Neuronal stem cell (in vitro differentiated cells): ENCODE measurements around the gene EEA1.
A peak's percentile ranks its signal among the peaks of the same experiment; 100 is the strongest.

Experiments used
- DNase-seq: peaks from one replicate; pipeline ENCODE4 v3.0.0-alpha.2; 2013; ENCODE audit warnings: low spot score
- H2AFZ ChIP-seq: one replicate; pipeline ENCODE4 v1.6.1; 2013; ENCODE audit warnings: mild to moderate bottlenecking, low read length, inconsistent platforms
- H2AK5ac ChIP-seq: 2 replicates; pipeline ENCODE4 v1.6.1; 2013; ENCODE audit warnings: low read depth, mild to moderate bottlenecking, inconsistent platforms, low read length, moderate library complexity, mixed read lengths
- H2BK120ac ChIP-seq: 2 replicates; pipeline ENCODE4 v1.6.1; 2013; ENCODE audit warnings: low read depth, mild to moderate bottlenecking, inconsistent platforms, low read length, moderate library complexity, mixed read lengths
- H2BK12ac ChIP-seq: one replicate; pipeline ENCODE4 v1.6.1; 2013; ENCODE audit warnings: low read length, inconsistent platforms
- H2BK15ac ChIP-seq: 2 replicates; pipeline ENCODE4 v1.6.1; 2013; ENCODE audit warnings: mild to moderate bottlenecking, low read length, inconsistent platforms, mixed read lengths
- H2BK5ac ChIP-seq: one replicate; pipeline ENCODE4 v1.6.1; 2013; ENCODE audit warnings: inconsistent platforms, mild to moderate bottlenecking, low read length, moderate library complexity
- H3K14ac ChIP-seq: one replicate; pipeline ENCODE4 v1.6.1; 2013; ENCODE audit warnings: low read length, inconsistent platforms
- H3K18ac ChIP-seq: 2 replicates; pipeline ENCODE4 v1.6.1; 2013; ENCODE audit warnings: low read length, inconsistent platforms
- H3K23ac ChIP-seq: 2 replicates; pipeline ENCODE4 v1.6.1; 2013; ENCODE audit warnings: low read depth, mild to moderate bottlenecking, mixed read lengths, low read length, inconsistent platforms; ENCODE audit not compliant: poor library complexity
- H3K27ac ChIP-seq: replicated peaks from 3 replicates; pipeline ENCODE4 v1.5.1; 2013; ENCODE audit warnings: low read length, inconsistent platforms
- H3K27me3 ChIP-seq, 3 experiments: 2 replicates each; pipeline ENCODE4 v1.6.1; 2013; ENCODE audit warnings: low read length in 3 of 3, mild to moderate bottlenecking in 2 of 3, inconsistent platforms in 1 of 3, low read depth in 1 of 3, mixed read lengths in 1 of 3, moderate library complexity in 1 of 3; ENCODE audit not compliant: control insufficient read depth in 3 of 3, insufficient read depth in 3 of 3
- H3K36me3 ChIP-seq, 2 donors: replicated peaks in 1 of 2; 2 replicates each; pipeline ENCODE4 v1.6.1; 2013; ENCODE audit warnings: low read length in 2 of 2; ENCODE audit not compliant: control insufficient read depth in 2 of 2, insufficient read depth in 2 of 2
- H3K4ac ChIP-seq: 2 replicates; pipeline ENCODE4 v1.6.1; 2013; ENCODE audit warnings: inconsistent platforms, mild to moderate bottlenecking, low read length, moderate library complexity
- H3K4me1 ChIP-seq, 2 donors: 1 replicate in 1 of 2; 2 replicates in 1 of 2; pipeline ENCODE4 v1.6.1; 2013; ENCODE audit warnings: low read length in 2 of 2, low read depth in 1 of 2; ENCODE audit not compliant: control insufficient read depth in 2 of 2, insufficient read depth in 1 of 2
- H3K4me2 ChIP-seq: one replicate; pipeline ENCODE4 v1.6.1; 2013; ENCODE audit warnings: mild to moderate bottlenecking, low read length, inconsistent platforms; ENCODE audit not compliant: insufficient read depth, poor library complexity, severe bottlenecking
- H3K4me3 ChIP-seq, 2 donors: 2 replicates each; pipeline ENCODE4 v1.5.1; 2013; ENCODE audit warnings: low read length in 2 of 2, mild to moderate bottlenecking in 2 of 2, inconsistent platforms in 1 of 2, moderate library complexity in 1 of 2
- H3K79me1 ChIP-seq: one replicate; pipeline ENCODE4 v1.6.1; 2013; ENCODE audit warnings: low read depth, mild to moderate bottlenecking, inconsistent platforms, low read length, moderate library complexity
- H3K9ac ChIP-seq: one replicate; pipeline ENCODE4 v1.6.1; 2013; ENCODE audit warnings: mild to moderate bottlenecking, low read depth, low read length, inconsistent platforms; ENCODE audit not compliant: poor library complexity
- H3K9me3 ChIP-seq, 2 donors: replicated peaks in 1 of 2; 2 replicates each; pipeline versions ENCODE3 to v1.6.1; 2013; ENCODE audit warnings: low read length in 2 of 2, mild to moderate bottlenecking in 2 of 2, inconsistent platforms in 1 of 2, low read depth in 1 of 2, mixed read lengths in 1 of 2, moderate library complexity in 1 of 2; ENCODE audit not compliant: control insufficient read depth in 2 of 2, insufficient read depth in 1 of 2
- H4K8ac ChIP-seq: one replicate; pipeline ENCODE4 v1.6.1; 2013; ENCODE audit warnings: low read depth, mild to moderate bottlenecking, inconsistent platforms, low read length, moderate library complexity
- H4K91ac ChIP-seq: one replicate; pipeline ENCODE4 v1.6.1; 2013; ENCODE audit warnings: low read length, low read depth, mild to moderate bottlenecking, inconsistent platforms; ENCODE audit not compliant: poor library complexity
- WGBS, 2 donors: extraction: QIAGEN DNeasy Blood & Tissue Kit; methylation state at CpG; one replicate each; pipeline ENCODE4 v1.1.7; 2013; ENCODE audit warnings: missing lambda C conversion rate in 2 of 2, mixed read lengths in 1 of 2; ENCODE audit not compliant: insufficient read length in 2 of 2, insufficient replicate concordance in 1 of 2; ENCODE audit errors: extremely low coverage in 2 of 2; 5-methylcytosine and 5-hydroxymethylcytosine counted together

EEA1 gene

GRCh38 chr12:92938638-92939037 is 9.5 kb upstream of the EEA1 start:
- Histone ChIP-seq H3K4me2 (no peak overlapping the region), H2BK15ac (no peak overlapping the region), H2AFZ (no peak overlapping the region), H3K9ac (no peak overlapping the region), H2BK12ac (no peak overlapping the region), H3K4ac (no peak overlapping the region), H2BK120ac (no peak overlapping the region), H3K14ac (no peak overlapping the region), H2BK5ac (no peak overlapping the region), H3K27ac (no peak overlapping the region), H3K4me3 (no peak overlapping the region), H4K91ac (no peak overlapping the region), H3K9me3 (no peaks in the 10 kb centered on the region), H3K79me1 (no peaks in the 10 kb centered on the region), H3K18ac (no peak overlapping the region), H4K8ac (no peak overlapping the region), H3K23ac (no peak overlapping the region), H3K36me3 (no peaks in the 10 kb centered on the region), H2AK5ac (no peak overlapping the region), H3K27me3 (no peaks in the 10 kb centered on the region), H3K4me1 (peaks cover 2 to 3% of the 10 kb centered on the region in 2 donors)
- no peak for DNase-seq
- WGBS, 2 donors: no CpG with 5 or more reads among the region's 4 CpGs

GRCh38 chr12:92938018-92938417 is 8.9 kb upstream of the EEA1 start:
- H3K9me3 ChIP-seq: no peaks in the 10 kb centered on the region
- H3K4me2 ChIP-seq: no peak overlapping the region
- no peaks in the 10 kb centered on the region for H3K79me1 ChIP-seq
- H4K8ac ChIP-seq: no peak overlapping the region
- H3K4me1 ChIP-seq: peaks cover 2 to 6% of the 10 kb centered on the region in 2 donors
- H3K4me3 ChIP-seq: no peak overlapping the region
- H3K9ac ChIP-seq: no peak overlapping the region
- DNase-seq: no peak
- H2AK5ac ChIP-seq: no peak overlapping the region
- H2BK15ac ChIP-seq: no peak overlapping the region
- H2BK5ac ChIP-seq: no peak overlapping the region
- no peak overlapping the region for H2BK120ac ChIP-seq
- H3K4ac ChIP-seq: no peak overlapping the region
- H3K18ac ChIP-seq: no peak overlapping the region
- H2BK12ac ChIP-seq: no peak overlapping the region
- H3K36me3 ChIP-seq: no peaks in the 10 kb centered on the region
- no peak overlapping the region for H3K14ac ChIP-seq
- no CpG with 5 or more reads among the region's 3 CpGs for WGBS, 2 donors
- H4K91ac ChIP-seq: no peak overlapping the region
- no peak overlapping the region for H3K27ac ChIP-seq
- H3K27me3 ChIP-seq: no peaks in the 10 kb centered on the region
- H2AFZ ChIP-seq: no peak overlapping the region
- no peak overlapping the region for H3K23ac ChIP-seq

- no peak overlapping the region for H4K8ac ChIP-seq
- no peak overlapping the region for H2AK5ac ChIP-seq
- no peak for DNase-seq
Measured at GRCh38 chr12:92933606-92934005, 4.5 kb upstream of the EEA1 start.

GRCh38 chr12:92930421-92930820 is 1.3 kb upstream of the EEA1 start:
- no peak overlapping the region for H3K4ac ChIP-seq
- no peak overlapping the region for H3K4me3 ChIP-seq

More at GRCh38 chr12:92933606-92934005, 4.5 kb upstream of the EEA1 start:
- Histone ChIP-seq H3K9ac (no peak overlapping the region), H2BK15ac (no peak overlapping the region), H3K27ac (no peak overlapping the region), H3K4me2 (no peak overlapping the region), H3K79me1 (no peaks in the 10 kb centered on the region), H3K4me1 (peaks cover 0 to 6% of the 10 kb centered on the region in 2 donors), H3K14ac (no peak overlapping the region), H2BK5ac (no peak overlapping the region), H3K4ac (no peak overlapping the region), H3K27me3 (no peaks in the 10 kb centered on the region), H2AFZ (no peak overlapping the region), H2BK12ac (no peak overlapping the region), H3K18ac (no peak overlapping the region), H2BK120ac (no peak overlapping the region), H3K23ac (no peak overlapping the region), H4K91ac (no peak overlapping the region), H3K36me3 (no peaks in the 10 kb centered on the region), H3K9me3 (no peaks in the 10 kb centered on the region), H3K4me3 (no peak overlapping the region)
- WGBS, 2 donors: no CpG with 5 or more reads among the region's 3 CpGs

More at GRCh38 chr12:92930421-92930820, 1.3 kb upstream of the EEA1 start:
- H2BK15ac ChIP-seq: no peak overlapping the region
- H3K18ac ChIP-seq: no peak overlapping the region
- H2BK12ac ChIP-seq: no peak overlapping the region
- H3K36me3 ChIP-seq: no peaks in the 10 kb centered on the region
- no peak overlapping the region for H3K9ac ChIP-seq
- no peak overlapping the region for H3K4me2 ChIP-seq
- DNase-seq: no peak
- no peak overlapping the region for H2BK5ac ChIP-seq
- no peaks in the 10 kb centered on the region for H3K79me1 ChIP-seq
- no peak overlapping the region for H4K8ac ChIP-seq
- no peaks in the 10 kb centered on the region for H3K9me3 ChIP-seq
- peak overlapping the region; percentile 88 for H2AFZ ChIP-seq
- H3K27me3 ChIP-seq: no peaks in the 10 kb centered on the region
- no peak overlapping the region for H3K23ac ChIP-seq
- no peak overlapping the region for H4K91ac ChIP-seq
- H2AK5ac ChIP-seq: no peak overlapping the region
- H3K14ac ChIP-seq: no peak overlapping the region
- no peak overlapping the region for H3K27ac ChIP-seq
- no peak overlapping the region for H2BK120ac ChIP-seq
- peaks cover 7 to 10% of the 10 kb centered on the region in 2 donors for H3K4me1 ChIP-seq
- WGBS, 2 donors: no CpG with 5 or more reads among the region's 3 CpGs
